HG03175 (cell line): ENCODE data around the gene MRPL28.

Experiments used
- ATAC-seq: cut with Tn5 transposase; IDR thresholded peaks from one replicate; pipeline ENCODE4 v1.9.1; 2021; ENCODE audit warnings: mild to moderate bottlenecking, moderate library complexity; ENCODE audit not compliant: unreplicated experiment

Gene MRPL28

GRCh38 chr16:317583-317982 lies 52.8 kb downstream of the MRPL28 start:
- no peak for ATAC-seq
